Measurements from ENCODE around the gene DAPK2.
"Not testable (repeated sequence)": the region's sequence is repeated elsewhere in the genome, so short reads cannot be mapped to it uniquely, and the experiment has no call there.

DAPK2 gene

GRCh38 chr15:63970621-63971426 lies 75.5 kb downstream of the DAPK2 start:
- no peak for DNase-seq

GRCh38 chr15:63969652-63970421 lies 76.4 kb downstream of the DAPK2 start:
- no peak for DNase-seq

- DNase-seq: no peak
Measured at GRCh38 chr15:63968700-63969099, 77.6 kb downstream of the DAPK2 start.

- no peak for DNase-seq
Measured at GRCh38 chr15:63968122-63968524, 78.2 kb downstream of the DAPK2 start.

- DNase-seq: no peak
Measured at GRCh38 chr15:63967616-63968015, 78.7 kb downstream of the DAPK2 start.

- not testable (repeated sequence) for DNase-seq
Measured at GRCh38 chr15:63962947-63963721, 83.2 kb downstream of the DAPK2 start.

GRCh38 chr15:63953524-63953923 lies 92.8 kb downstream of the DAPK2 start:
- no peak for DNase-seq

- no peak for DNase-seq
Measured at GRCh38 chr15:63950911-63951481, 95.3 kb downstream of the DAPK2 start.

GRCh38 chr15:63948971-63949370 lies 97.3 kb downstream of the DAPK2 start:
- no peak for DNase-seq

- DNase-seq: no peak
Measured at GRCh38 chr15:63948436-63948835, 97.8 kb downstream of the DAPK2 start.

- no peak for DNase-seq
Measured at GRCh38 chr15:63947228-63947627, 99.1 kb downstream of the DAPK2 start.

GRCh38 chr15:63946524-63947065 lies 99.7 kb downstream of the DAPK2 start:
- DNase-seq: no peak

GRCh38 chr15:63945838-63946298 lies 100.4 kb downstream of the DAPK2 start:
- DNase-seq: no peak

- peak; percentile 55 for DNase-seq
Measured at GRCh38 chr15:63945007-63945788, 101.1 kb downstream of the DAPK2 start.

- DNase-seq: no peak
Measured at GRCh38 chr15:63944681-63944955, 101.7 kb downstream of the DAPK2 start.

- no peak for DNase-seq
Measured at GRCh38 chr15:63943829-63944680, 102.2 kb downstream of the DAPK2 start.

- DNase-seq: no peak
Measured at GRCh38 chr15:63942486-63943365, 103.6 kb downstream of the DAPK2 start.

- DNase-seq: no peak
Measured at GRCh38 chr15:63941698-63942465, 104.4 kb downstream of the DAPK2 start.

GRCh38 chr15:63940966-63941620 lies 105.2 kb downstream of the DAPK2 start:
- DNase-seq: no peak

Data from activated effector memory CD4-positive, alpha-beta T cell treated with Interleukin-2 at 50 U/mL for 16 hours (primary cell).